LNCaP clone FGC (cell line): ENCODE data around the gene IRF2.

Experiments used
- DNase-seq: peaks from one replicate; pipeline ENCODE4 v3.0.0-alpha.2; 2011; ENCODE audit warnings: low read depth
- H3K4me3 ChIP-seq: 2 replicates; pipeline ENCODE4 v1.5.1; 2011; ENCODE audit warnings: mild to moderate bottlenecking, low read depth, low read length, control low read depth
- CTCF ChIP-seq: IDR thresholded peaks from 2 replicates; pipeline ENCODE4 v1.5.1; 2012; ENCODE audit warnings: mild to moderate bottlenecking; ENCODE audit not compliant: control insufficient read depth, insufficient read depth; ENCODE audit errors: extremely low read depth

The IRF2 gene

DNA sequence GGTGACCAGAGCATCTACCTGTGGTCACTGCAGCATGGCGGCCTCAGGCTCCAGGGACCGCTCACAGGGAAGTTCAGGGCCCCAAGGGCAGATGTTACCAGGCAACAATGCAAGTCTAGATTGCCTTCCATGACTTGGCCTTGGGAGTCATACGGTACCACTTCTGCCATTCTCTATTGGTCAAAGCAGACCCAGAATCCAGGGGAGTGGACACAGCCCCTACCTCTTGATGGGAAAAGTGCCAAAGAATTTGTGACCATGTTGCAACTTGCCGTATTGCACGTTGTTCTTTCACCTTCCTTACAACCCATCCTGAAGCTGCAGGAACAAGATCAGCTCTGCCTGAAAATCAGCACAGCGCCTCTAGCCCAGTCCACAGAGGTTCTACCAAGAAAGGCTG lies 111.1 kb downstream of the IRF2 start:
- no peak for TF ChIP-seq CTCF
- no peak for DNase-seq
- no peak overlapping the region for H3K4me3 ChIP-seq

DNA sequence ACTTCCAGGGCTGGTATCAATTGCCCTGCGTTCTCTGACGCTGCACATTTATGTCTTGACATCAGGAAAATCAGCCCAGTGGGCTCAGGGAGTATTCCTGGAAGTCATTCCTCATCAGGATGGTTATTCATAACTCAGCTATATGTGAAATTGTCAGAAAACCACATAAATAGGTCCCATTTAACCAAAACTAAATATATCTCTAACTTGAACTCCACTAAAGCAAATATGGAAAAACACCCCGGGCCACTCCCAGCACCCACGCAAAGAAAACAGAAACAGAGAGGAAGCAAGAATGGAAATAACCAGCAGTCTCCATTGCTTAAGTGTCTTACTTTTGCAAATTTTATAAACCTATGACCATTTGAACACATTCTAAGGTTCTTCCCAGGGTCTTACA lies 112.0 kb downstream of the IRF2 start:
- H3K4me3 ChIP-seq: no peak overlapping the region
- no peak for TF ChIP-seq CTCF
- DNase-seq: no peak

- TF ChIP-seq CTCF: no peak
- DNase-seq: no peak
- no peak overlapping the region for H3K4me3 ChIP-seq
Observed at GRCh38 chr4:184361443-184361842, 112.9 kb downstream of the IRF2 start.

- TF ChIP-seq CTCF: no peak
- DNase-seq: no peak
- H3K4me3 ChIP-seq: no peak overlapping the region
Observed at GRCh38 chr4:184359888-184360287, 114.5 kb downstream of the IRF2 start.

GRCh38 chr4:184358521-184359232 lies 115.7 kb downstream of the IRF2 start:
- no peak for DNase-seq
- no peak for TF ChIP-seq CTCF
- no peak overlapping the region for H3K4me3 ChIP-seq

GRCh38 chr4:184357772-184358171 lies 116.6 kb downstream of the IRF2 start:
- H3K4me3 ChIP-seq: no peak overlapping the region
- no peak for TF ChIP-seq CTCF
- no peak for DNase-seq

DNA sequence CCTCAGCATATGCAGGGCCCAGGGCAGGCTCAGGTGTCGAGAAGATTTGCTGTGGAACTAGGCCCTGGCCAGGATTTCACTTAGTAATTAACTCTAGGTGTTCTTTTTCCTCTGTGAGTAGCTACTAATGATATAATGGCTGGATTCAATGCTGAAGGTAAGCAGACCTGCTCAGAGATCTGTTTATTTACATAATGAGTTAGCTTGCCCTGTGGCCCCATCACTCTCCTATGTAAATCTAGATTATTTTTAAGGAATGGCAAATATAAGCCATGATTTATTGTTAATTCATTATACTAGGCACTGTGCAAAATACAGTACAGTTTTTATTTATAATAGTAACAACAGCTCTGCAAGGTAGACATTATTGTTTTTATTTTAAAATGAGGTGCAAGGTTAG lies 117.2 kb downstream of the IRF2 start:
- DNase-seq: no peak
- no peak for TF ChIP-seq CTCF
- no peak overlapping the region for H3K4me3 ChIP-seq
